GM23338 (cell line): Measurements from ENCODE around the gene C20orf204. TPM values are rescaled to one million over a fixed set of nuclear protein-coding genes. Genes with fewer than 3 reads are reported as not detected.

Experiments
- ATAC-seq: fragments of 200-7000 bp; cut with Tn5 transposase; 3 replicates; pipeline ENCODE4 v1.9.1; 2020
- DNase-seq: peaks from one replicate; pipeline ENCODE4 v3.0.0-alpha.2; 2015; ENCODE audit warnings: low spot score
- H2AFZ ChIP-seq: fragments of 200-600 bp; sonication (generic); 2 replicates; pipeline ENCODE4 v1.8.0; 2016; ENCODE audit warnings: antibody characterized with exemption, mild to moderate bottlenecking, moderate library complexity
- H3F3A ChIP-seq: fragments of 200-600 bp; sonication (generic); replicated peaks from 2 replicates; pipeline ENCODE4 v1.8.0; 2017; ENCODE audit warnings: antibody characterized with exemption, mixed run types, low read depth
- H3K27ac ChIP-seq: fragments of 200-600 bp; sonication (generic); 2 replicates; pipeline ENCODE4 v1.6.1; 2016; ENCODE audit warnings: low read depth
- H3K27me3 ChIP-seq: fragments of 200-600 bp; sonication (generic); 2 replicates; pipeline ENCODE4 v1.8.0; 2016; ENCODE audit warnings: mild to moderate bottlenecking, mixed run types, moderate library complexity; ENCODE audit not compliant: insufficient read depth
- H3K36me3 ChIP-seq: fragments of 200-600 bp; sonication (generic); 2 replicates; pipeline ENCODE4 v1.8.0; 2016; ENCODE audit warnings: mild to moderate bottlenecking; ENCODE audit not compliant: insufficient read depth
- H3K4me1 ChIP-seq: fragments of 200-600 bp; sonication (generic); 2 replicates; pipeline ENCODE4 v1.8.0; 2016; ENCODE audit warnings: mild to moderate bottlenecking, moderate library complexity; ENCODE audit not compliant: insufficient read depth
- H3K4me2 ChIP-seq: fragments of 200-600 bp; sonication (generic); 2 replicates; pipeline ENCODE4 v1.7.1; 2017; ENCODE audit warnings: mixed run types
- H3K4me3 ChIP-seq: fragments of 200-600 bp; sonication (generic); 2 replicates; pipeline ENCODE4 v1.6.1; 2016; ENCODE audit warnings: mixed run types
- H3K79me2 ChIP-seq: fragments of 200-600 bp; sonication (generic); replicated peaks from 2 replicates; pipeline ENCODE4 v1.8.0; 2017; ENCODE audit warnings: mild to moderate bottlenecking; ENCODE audit not compliant: insufficient read depth
- H3K9me2 ChIP-seq: fragments of 200-600 bp; sonication (generic); 2 replicates; pipeline ENCODE4 v1.8.0; 2017; ENCODE audit not compliant: insufficient read depth
- H4K20me1 ChIP-seq: fragments of 200-600 bp; sonication (generic); replicated peaks from 2 replicates; pipeline ENCODE4 v1.8.0; 2017; ENCODE audit warnings: mild to moderate bottlenecking; ENCODE audit not compliant: insufficient read depth
- H3K27ac Mint-ChIP-seq: 2 replicates; pipeline ENCODE4 v1.8.0; 2020; ENCODE audit warnings: inconsistent platforms, mild to moderate bottlenecking, moderate library complexity, mixed read lengths
- H3K27me3 Mint-ChIP-seq: 3 replicates; pipeline ENCODE4 v1.8.0; 2022; ENCODE audit warnings: low read depth, mild to moderate bottlenecking, moderate library complexity, mixed read lengths, inconsistent platforms; ENCODE audit not compliant: insufficient read depth, poor library complexity
- H3K36me3 Mint-ChIP-seq: 3 replicates; pipeline ENCODE4 v1.8.0; 2021; ENCODE audit warnings: low read depth, mild to moderate bottlenecking, inconsistent platforms, moderate library complexity, mixed read lengths
- H3K4me1 Mint-ChIP-seq: 3 replicates; pipeline ENCODE4 v1.8.0; 2020; ENCODE audit warnings: mild to moderate bottlenecking, inconsistent platforms, mixed read lengths
- H3K4me3 Mint-ChIP-seq: 3 replicates; pipeline ENCODE4 v1.8.0; 2021; ENCODE audit warnings: moderate library complexity, mild to moderate bottlenecking, inconsistent platforms, mixed read lengths
- H3K9me3 Mint-ChIP-seq: 3 replicates; pipeline ENCODE4 v1.8.0; 2020; ENCODE audit warnings: moderate library complexity, mild to moderate bottlenecking, inconsistent platforms, mixed read lengths
- CREB1 ChIP-seq: fragments of 250-450 bp; sonication (Bioruptor Pico); IDR thresholded peaks from 2 replicates; pipeline ENCODE4 v1.5.0; 2020; ENCODE audit warnings: low read depth, mild to moderate bottlenecking, moderate library complexity
- EZH2 ChIP-seq: fragments of 200-600 bp; sonication (generic); IDR thresholded peaks from one replicate; pipeline ENCODE4 v1.8.0; 2017; ENCODE audit warnings: antibody characterized with exemption, mild to moderate bottlenecking, low read depth; ENCODE audit not compliant: unreplicated experiment
- EZH2phosphoT487 ChIP-seq: fragments of 200-600 bp; sonication (generic); IDR thresholded peaks from one replicate; pipeline ENCODE4 v1.8.1; 2018; ENCODE audit warnings: antibody characterized with exemption; ENCODE audit not compliant: unreplicated experiment
- JUNB ChIP-seq: IDR thresholded peaks from one replicate; pipeline ENCODE4 v1.6.1; 2016; ENCODE audit warnings: antibody characterized with exemption; ENCODE audit not compliant: unreplicated experiment
- NANOG ChIP-seq: IDR thresholded peaks from 2 replicates; pipeline ENCODE4 v1.6.1; 2016; ENCODE audit warnings: antibody characterized with exemption, borderline replicate concordance
- POLR2AphosphoS5 ChIP-seq: IDR thresholded peaks from 2 replicates; pipeline ENCODE4 v1.6.1; 2016; ENCODE audit warnings: antibody characterized with exemption, low read depth
- STAT1 ChIP-seq: IDR thresholded peaks from one replicate; pipeline ENCODE4 v1.6.1; 2016; ENCODE audit warnings: antibody characterized with exemption; ENCODE audit not compliant: unreplicated experiment
- ZNF114 ChIP-seq: fragments of 250-450 bp; sonication (Bioruptor Pico); IDR thresholded peaks from 2 replicates; pipeline ENCODE4 v1.5.0; 2020; ENCODE audit warnings: mild to moderate bottlenecking, moderate library complexity
- ZNF331 ChIP-seq: fragments of 250-450 bp; sonication (Bioruptor Pico); IDR thresholded peaks from 2 replicates; pipeline ENCODE4 v1.5.0; 2020; ENCODE audit warnings: low read depth, mild to moderate bottlenecking, moderate library complexity
- polyA plus RNA-seq: library from polyadenylated mRNA; unstranded; fragments of >200 nt; fragmentation: Nextera tagmentation; extraction: Ambion mirVana; gene quantifications from 2 replicates; pipeline ENCODE4 v1.2.1, GENCODE V29; 2016
- total RNA-seq: library from RNA; depleted of rRNA; stranded (reverse); fragments of >200 nt; shearing (Covaris generic); gene quantifications from 2 replicates; pipeline ENCODE4 v1.2.3, GENCODE V29; 2014
- TF ChIP-seq, protein P1 (sequence below), 2 experiments: fragments of 200-600 bp in 1 of 2; sonication (generic) in 1 of 2; conservative IDR thresholded peaks; 2 replicates each; pipeline versions ENCODE4 v1.5.1 to v1.6.1; 2016 to 2017; ENCODE audit warnings: antibody characterized with exemption in 2 of 2, low read depth in 2 of 2, mild to moderate bottlenecking in 2 of 2, moderate library complexity in 1 of 2
- TF ChIP-seq, protein P2 (sequence below): IDR thresholded peaks from one replicate; pipeline ENCODE4 v1.6.1; 2018; ENCODE audit warnings: antibody characterized with exemption; ENCODE audit not compliant: unreplicated experiment
- TF ChIP-seq, protein P3 (sequence below): IDR thresholded peaks from 2 replicates; pipeline ENCODE4 v1.6.1; 2016; ENCODE audit warnings: antibody characterized with exemption

C20orf204 gene
- total and polyA plus RNA-seq, 2 experiments from 2014 or later, result 0.73 to 0.82 TPM

DNA sequence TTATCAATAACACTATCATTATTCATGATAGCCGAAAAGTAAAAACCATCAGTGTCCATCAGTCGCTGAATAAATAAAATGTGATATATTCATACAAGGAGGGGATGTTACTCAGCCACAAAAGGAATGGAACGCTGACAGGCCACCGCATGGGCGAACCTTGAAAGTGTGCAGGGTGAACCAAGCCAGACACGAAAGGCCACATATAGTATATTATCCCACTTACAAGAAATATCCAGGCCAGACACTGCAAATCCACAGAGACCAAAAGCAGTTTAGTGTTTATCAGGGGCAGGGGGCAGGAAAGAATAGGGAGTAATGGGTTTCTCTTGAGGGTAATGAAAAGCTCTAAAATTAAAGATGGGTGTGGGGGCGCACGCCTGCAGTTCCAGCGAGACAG lies 7.8 kb downstream of the C20orf204 start (continued):
- TF ChIP-seq, protein P1, sequence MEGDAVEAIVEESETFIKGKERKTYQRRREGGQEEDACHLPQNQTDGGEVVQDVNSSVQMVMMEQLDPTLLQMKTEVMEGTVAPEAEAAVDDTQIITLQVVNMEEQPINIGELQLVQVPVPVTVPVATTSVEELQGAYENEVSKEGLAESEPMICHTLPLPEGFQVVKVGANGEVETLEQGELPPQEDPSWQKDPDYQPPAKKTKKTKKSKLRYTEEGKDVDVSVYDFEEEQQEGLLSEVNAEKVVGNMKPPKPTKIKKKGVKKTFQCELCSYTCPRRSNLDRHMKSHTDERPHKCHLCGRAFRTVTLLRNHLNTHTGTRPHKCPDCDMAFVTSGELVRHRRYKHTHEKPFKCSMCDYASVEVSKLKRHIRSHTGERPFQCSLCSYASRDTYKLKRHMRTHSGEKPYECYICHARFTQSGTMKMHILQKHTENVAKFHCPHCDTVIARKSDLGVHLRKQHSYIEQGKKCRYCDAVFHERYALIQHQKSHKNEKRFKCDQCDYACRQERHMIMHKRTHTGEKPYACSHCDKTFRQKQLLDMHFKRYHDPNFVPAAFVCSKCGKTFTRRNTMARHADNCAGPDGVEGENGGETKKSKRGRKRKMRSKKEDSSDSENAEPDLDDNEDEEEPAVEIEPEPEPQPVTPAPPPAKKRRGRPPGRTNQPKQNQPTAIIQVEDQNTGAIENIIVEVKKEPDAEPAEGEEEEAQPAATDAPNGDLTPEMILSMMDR (conservative IDR thresholded peaks at IDR 0.05; ENCODE audit: low read depth in 2 of 2), result no peak
- TF ChIP-seq, protein P2, sequence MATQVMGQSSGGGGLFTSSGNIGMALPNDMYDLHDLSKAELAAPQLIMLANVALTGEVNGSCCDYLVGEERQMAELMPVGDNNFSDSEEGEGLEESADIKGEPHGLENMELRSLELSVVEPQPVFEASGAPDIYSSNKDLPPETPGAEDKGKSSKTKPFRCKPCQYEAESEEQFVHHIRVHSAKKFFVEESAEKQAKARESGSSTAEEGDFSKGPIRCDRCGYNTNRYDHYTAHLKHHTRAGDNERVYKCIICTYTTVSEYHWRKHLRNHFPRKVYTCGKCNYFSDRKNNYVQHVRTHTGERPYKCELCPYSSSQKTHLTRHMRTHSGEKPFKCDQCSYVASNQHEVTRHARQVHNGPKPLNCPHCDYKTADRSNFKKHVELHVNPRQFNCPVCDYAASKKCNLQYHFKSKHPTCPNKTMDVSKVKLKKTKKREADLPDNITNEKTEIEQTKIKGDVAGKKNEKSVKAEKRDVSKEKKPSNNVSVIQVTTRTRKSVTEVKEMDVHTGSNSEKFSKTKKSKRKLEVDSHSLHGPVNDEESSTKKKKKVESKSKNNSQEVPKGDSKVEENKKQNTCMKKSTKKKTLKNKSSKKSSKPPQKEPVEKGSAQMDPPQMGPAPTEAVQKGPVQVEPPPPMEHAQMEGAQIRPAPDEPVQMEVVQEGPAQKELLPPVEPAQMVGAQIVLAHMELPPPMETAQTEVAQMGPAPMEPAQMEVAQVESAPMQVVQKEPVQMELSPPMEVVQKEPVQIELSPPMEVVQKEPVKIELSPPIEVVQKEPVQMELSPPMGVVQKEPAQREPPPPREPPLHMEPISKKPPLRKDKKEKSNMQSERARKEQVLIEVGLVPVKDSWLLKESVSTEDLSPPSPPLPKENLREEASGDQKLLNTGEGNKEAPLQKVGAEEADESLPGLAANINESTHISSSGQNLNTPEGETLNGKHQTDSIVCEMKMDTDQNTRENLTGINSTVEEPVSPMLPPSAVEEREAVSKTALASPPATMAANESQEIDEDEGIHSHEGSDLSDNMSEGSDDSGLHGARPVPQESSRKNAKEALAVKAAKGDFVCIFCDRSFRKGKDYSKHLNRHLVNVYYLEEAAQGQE, result no peak
- TF ChIP-seq ZNF331 (CRISPR knock-in tag), result no peak
- TF ChIP-seq STAT1, result no peak
- TF ChIP-seq ZNF114, result no peak
- TF ChIP-seq EZH2, result no peak

DNA sequence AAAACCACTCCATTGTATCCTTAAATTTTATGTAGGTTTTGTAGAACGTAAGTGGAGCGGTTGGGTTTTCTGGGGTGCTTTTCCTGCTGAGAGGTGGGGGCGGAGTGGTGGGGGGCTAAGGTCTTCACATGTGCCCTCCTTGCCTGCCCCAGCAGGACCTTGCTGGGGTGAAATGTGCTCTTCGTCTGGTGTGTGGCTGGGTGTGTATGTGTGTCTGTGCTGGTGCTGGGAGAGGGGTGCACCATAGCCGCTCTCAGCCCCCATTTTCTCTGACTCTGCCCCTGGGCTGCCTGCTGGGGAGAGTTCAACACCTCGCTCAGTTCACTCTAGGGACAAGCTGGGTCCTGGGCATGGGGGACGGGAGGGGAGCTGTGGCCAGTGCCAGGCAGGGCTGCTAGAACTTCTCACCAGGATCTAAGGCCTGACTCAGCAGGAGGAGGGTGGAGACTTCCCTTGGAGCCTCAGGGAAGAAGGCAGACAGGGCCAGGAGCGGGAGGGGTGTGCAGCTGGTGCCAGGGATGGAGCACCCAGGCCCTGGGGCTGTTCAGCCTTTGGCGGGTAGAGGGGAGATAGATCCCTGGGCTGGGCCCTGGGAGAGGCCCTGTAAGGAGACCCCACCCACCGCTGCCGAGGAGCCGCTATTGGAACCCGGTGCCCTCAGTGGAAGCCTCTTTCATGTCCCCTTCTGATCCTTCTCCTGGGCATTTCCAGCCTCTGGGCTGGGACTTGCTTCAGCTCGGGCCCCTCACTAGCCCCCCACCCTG lies 8.7 kb downstream of the C20orf204 start:
- Histone ChIP-seq H3K27ac (no peak overlapping the region), H3K9me2 (no peaks in the 10 kb centered on the region), H3K4me3 (no peak overlapping the region), H3K36me3 (no peaks in the 10 kb centered on the region), H2AFZ (no peak overlapping the region), H3K4me2 (no peak overlapping the region; the same call in 1 of the 2 replicates), H3K4me1 (peaks cover 22% of the 10 kb centered on the region), H3F3A (peaks cover 7% of the 10 kb centered on the region; the same call in 1 of the 2 replicates), H3K27me3 (peaks cover 89% of the 10 kb centered on the region), H4K20me1 (no peaks in the 10 kb centered on the region), H3K79me2 (no peaks in the 10 kb centered on the region)
- TF ChIP-seq CREB1 (CRISPR knock-in tag) (no peak), STAT1 (no peak), NANOG (no peak), JUNB (no peak), ZNF331 (CRISPR knock-in tag) (no peak), EZH2phosphoT487 (no peak), POLR2AphosphoS5 (no peak)
- TF ChIP-seq, protein P2, result no peak
- TF ChIP-seq, protein P3, sequence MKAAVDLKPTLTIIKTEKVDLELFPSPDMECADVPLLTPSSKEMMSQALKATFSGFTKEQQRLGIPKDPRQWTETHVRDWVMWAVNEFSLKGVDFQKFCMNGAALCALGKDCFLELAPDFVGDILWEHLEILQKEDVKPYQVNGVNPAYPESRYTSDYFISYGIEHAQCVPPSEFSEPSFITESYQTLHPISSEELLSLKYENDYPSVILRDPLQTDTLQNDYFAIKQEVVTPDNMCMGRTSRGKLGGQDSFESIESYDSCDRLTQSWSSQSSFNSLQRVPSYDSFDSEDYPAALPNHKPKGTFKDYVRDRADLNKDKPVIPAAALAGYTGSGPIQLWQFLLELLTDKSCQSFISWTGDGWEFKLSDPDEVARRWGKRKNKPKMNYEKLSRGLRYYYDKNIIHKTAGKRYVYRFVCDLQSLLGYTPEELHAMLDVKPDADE, result no peak
- TF ChIP-seq, protein P1 (conservative IDR thresholded peaks at IDR 0.05; ENCODE audit: low read depth in 2 of 2), result no peak
- Mint-ChIP-seq H3K9me3 (no peaks in the 10 kb centered on the region), H3K27ac (no peak overlapping the region), H3K4me3 (no peak overlapping the region), H3K36me3 (no peaks in the 10 kb centered on the region; the same call in 2 of the 3 replicates), H3K4me1 (peaks cover 20% of the 10 kb centered on the region), H3K27me3 (peaks cover 70% of the 10 kb centered on the region)
- ATAC-seq (no peak), DNase-seq (no peak)
